HepG2 (cell line): ENCODE data around the gene NT5DC4. TPM values are rescaled to one million over a fixed set of nuclear protein-coding genes. Genes with fewer than 3 reads are reported as not detected.

Source experiments
- ATAC-seq: fragments of 200-7000 bp; cut with Tn5 transposase; 3 replicates; pipeline ENCODE4 v1.9.1; 2020; ENCODE audit warnings: mild to moderate bottlenecking, moderate library complexity
- BruUV-seq: library from RNA; stranded (reverse); fragments of 400-500 nt; replicated peaks from 2 replicates; lab custom pipeline; 2021; lab: Mats Ljungman, UMichigan
- CTCF ChIA-PET: fragments of 300-600 bp; formaldehyde crosslinking; extraction: SDS; loops from one replicate; lab custom pipeline; 2021; ENCODE audit warnings: low total read pairs, inconsistent platforms, low intra/inter-chr PET ratio; lab: Yijun Ruan, JAX
- POLR2A ChIA-PET: fragments of 350-600 bp; sonication (Branson Sonifier 250); formaldehyde crosslinking; loops from one replicate; lab custom pipeline; 2020; ENCODE audit warnings: antibody characterized with exemption, inconsistent platforms; lab: Yijun Ruan, JAX
- DNase-seq: peaks from one replicate; pipeline ENCODE4 v3.0.0-alpha.2; 2015; ENCODE audit warnings: low spot score
- FAIRE-seq: peaks from 3 replicates; lab custom pipeline; 2011; peaks lifted over from hg19 to GRCh38; lab: Jason Lieb, UNC
- H2AFZ ChIP-seq: one replicate; pipeline ENCODE4 v1.6.1; 2011; ENCODE audit warnings: low read length, inconsistent platforms
- H3K27ac ChIP-seq: fragments of 300-600 bp; 3 replicates; pipeline ENCODE4 v1.8.0; 2011; ENCODE audit warnings: mixed run types, mild to moderate bottlenecking, mixed read lengths, low read length, inconsistent platforms; ENCODE audit not compliant: insufficient read depth; ENCODE audit errors: extremely low read length
- H3K27me3 ChIP-seq, 2 experiments: fragments of 200-600 bp in 1 of 2; 2 replicates in 1 of 2; 3 replicates in 1 of 2; pipeline versions ENCODE4 v1.6.0 to v1.8.0; 2011; ENCODE audit warnings: low read length in 2 of 2, mild to moderate bottlenecking in 2 of 2, moderate library complexity in 2 of 2, inconsistent platforms in 1 of 2; ENCODE audit not compliant: insufficient read depth in 2 of 2, control insufficient read depth in 1 of 2
- H3K36me3 ChIP-seq, 2 experiments: fragments of 200-600 bp in 1 of 2; replicated peaks in 1 of 2; 2 replicates in 1 of 2; 3 replicates in 1 of 2; pipeline versions ENCODE4 v1.5.1 to v1.8.0; 2011; ENCODE audit warnings: low read length in 2 of 2, inconsistent platforms in 1 of 2; ENCODE audit not compliant: insufficient read depth in 2 of 2, control insufficient read depth in 1 of 2
- H3K4me1 ChIP-seq: 2 replicates; pipeline ENCODE4 v1.5.1; 2012; ENCODE audit warnings: low read length, inconsistent platforms; ENCODE audit not compliant: insufficient read depth
- H3K4me2 ChIP-seq: 2 replicates; pipeline ENCODE4 v1.6.0; 2011; ENCODE audit warnings: low read depth, low read length, inconsistent platforms
- H3K4me3 ChIP-seq, 3 experiments: fragments of 200-600 bp in 1 of 3; sonication (generic), shearing (Covaris generic) in 1 of 3; replicated peaks in 1 of 3; 2 replicates each; pipeline ENCODE4 v1.5.1; 2011 to 2016; ENCODE audit warnings: low read length in 3 of 3, inconsistent platforms in 2 of 3, low read depth in 2 of 3, mild to moderate bottlenecking in 2 of 3, control low read depth in 1 of 3, mixed read lengths in 1 of 3; ENCODE audit not compliant: insufficient read depth in 1 of 3
- H3K79me2 ChIP-seq: one replicate; pipeline ENCODE4 v1.6.1; 2011; ENCODE audit warnings: low read length, inconsistent platforms; ENCODE audit not compliant: insufficient read depth
- H3K9ac ChIP-seq: 2 replicates; pipeline ENCODE4 v1.6.0; 2011; ENCODE audit warnings: mild to moderate bottlenecking, low read depth, low read length, inconsistent platforms; ENCODE audit not compliant: insufficient read depth
- H3K9me3 ChIP-seq: 2 replicates; pipeline ENCODE4 v1.5.1; 2012; ENCODE audit warnings: mild to moderate bottlenecking, low read length
- H4K20me1 ChIP-seq: 2 replicates; pipeline ENCODE4 v1.6.0; 2011; ENCODE audit warnings: inconsistent platforms, mild to moderate bottlenecking, low read length, moderate library complexity; ENCODE audit not compliant: insufficient read depth
- AGO1 ChIP-seq: fragments of 200-400 bp; formaldehyde crosslinking; IDR thresholded peaks from 2 replicates; pipeline ENCODE4 v1.6.1; 2017; ENCODE audit warnings: mild to moderate bottlenecking, low read depth, low read length, moderate library complexity; ENCODE audit not compliant: poor library complexity, severe bottlenecking
- BRD4 ChIP-seq: sonication (generic); formaldehyde crosslinking; IDR thresholded peaks from 2 replicates; pipeline ENCODE4 v1.4.0; 2020; ENCODE audit warnings: missing genetic modification reagents
- KLF13 ChIP-seq: sonication (generic); formaldehyde crosslinking; IDR thresholded peaks from 2 replicates; pipeline ENCODE4 v1.4.0; 2020; ENCODE audit warnings: mild to moderate bottlenecking, missing genetic modification reagents
- MAFG ChIP-seq: sonication (generic); formaldehyde crosslinking; IDR thresholded peaks from 2 replicates; pipeline ENCODE4 v1.5.1; 2020; ENCODE audit warnings: mild to moderate bottlenecking, missing genetic modification reagents
- MAZ ChIP-seq, 2 experiments: sonication (generic) in 1 of 2; formaldehyde crosslinking in 1 of 2; IDR thresholded peaks; 2 replicates each; pipeline versions ENCODE4 v1.5.0 to v1.6.1; 2012 to 2020; ENCODE audit warnings: low read depth in 2 of 2, mild to moderate bottlenecking in 2 of 2, borderline replicate concordance in 1 of 2, improper control_type of control experiment in 1 of 2, low read length in 1 of 2, missing genetic modification reagents in 1 of 2, moderate library complexity in 1 of 2
- POLR2AphosphoS5 ChIP-seq: IDR thresholded peaks from 2 replicates; pipeline ENCODE4 v1.6.1; 2012; ENCODE audit warnings: low read depth, low read length
- WGBS: methylation state at CpG from one replicate; pipeline ENCODE4 v1.1.6; 2017; ENCODE audit warnings: low lambda C conversion rate; 5-methylcytosine and 5-hydroxymethylcytosine counted together
- in situ Hi-C: cut with HindIII; loops from 2 replicates; pipeline ENCODE4 v1.10.0; 2017; ENCODE audit warnings: low pct_unique_long_range_greater_than_20kb; ENCODE audit not compliant: extremely low pct_ligation_motif_present
- intact Hi-C: fragments of 100-400 bp; cut with micrococcal nuclease; formaldehyde crosslinking; loops from one replicate; pipeline ENCODE4 v1.10.0; 2022; ENCODE audit not compliant: unreplicated experiment
- polyA plus RNA-seq, 8 experiments: library from polyadenylated mRNA; depleted of rRNA in 3 of 8; stranded (reverse) in 7 of 8; unstranded in 1 of 8; fragments of >200 nt; fragmentation: Illumina TruSeq in 4 of 8; extraction: Trizol in 4 of 8; gene quantifications; 2 replicates each; pipeline versions ENCODE4 v1.2.1 to v1.2.3, GENCODE V29; 2011 to 2016; ENCODE audit warnings: low read depth in 4 of 8, missing spikeins in 1 of 8, mixed read lengths in 1 of 8; ENCODE audit not compliant: insufficient read depth in 1 of 8
- total RNA-seq, 5 experiments: library from RNA; depleted of rRNA; stranded (reverse); fragments of >200 nt; fragmentation: Illumina TruSeq; extraction: Trizol; gene quantifications; 2 replicates each; pipeline ENCODE4 v1.2.3, GENCODE V29; 2016; ENCODE audit warnings: low read depth in 1 of 5
- TF ChIP-seq, protein P1 (sequence below): IDR thresholded peaks from 2 replicates; pipeline ENCODE4 v1.6.1; 2016; ENCODE audit warnings: missing biosample characterization, missing genetic modification reagents, low read depth
- TF ChIP-seq, protein P2 (sequence below): conservative IDR thresholded peaks from 2 replicates; pipeline ENCODE4 v1.6.1; 2018; ENCODE audit warnings: missing genetic modification reagents

The NT5DC4 gene
- total and polyA plus RNA-seq, 2 of the 13 experiments (the other 11 are each of a cell fraction or from before 2014, with no cell fraction given): 0.04 to 4.2 TPM

DNA sequence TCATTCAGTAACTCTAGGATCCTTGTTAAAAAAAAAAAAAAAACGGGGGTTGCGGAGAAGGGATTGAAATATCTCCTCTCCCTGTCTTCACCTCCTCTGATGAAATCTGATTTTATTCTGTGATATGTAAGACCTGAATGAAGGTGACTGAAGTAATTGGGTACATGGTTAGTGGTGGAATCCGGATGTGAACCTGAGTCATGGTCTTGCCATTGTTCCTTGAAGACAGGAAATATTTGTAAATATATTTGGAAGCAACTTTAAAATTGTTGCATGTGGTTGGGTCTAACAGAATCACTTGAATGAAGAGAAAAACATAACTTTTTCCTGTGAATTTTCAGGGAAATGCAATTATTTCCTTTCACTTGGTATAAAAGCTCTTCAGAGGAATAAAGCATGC is 66.5 kb downstream of the NT5DC4 start:
- no TSS peak for BruUV-seq
- Histone ChIP-seq H3K9ac (no peak overlapping the region), H3K79me2 (no peaks in the 10 kb centered on the region), H3K4me2 (no peak overlapping the region), H3K4me1 (peaks cover 18% of the 10 kb centered on the region), H4K20me1 (no peaks in the 10 kb centered on the region), H3K27me3 (no peaks in the 10 kb centered on the region), H3K4me3 (no peak overlapping the region), H3K9me3 (no peaks in the 10 kb centered on the region), H3K36me3 (no peaks in the 10 kb centered on the region), H2AFZ (no peak overlapping the region), H3K27ac (no peak overlapping the region)
- 84% methylated on average over 3 of the region's 3 CpGs for WGBS
- TF ChIP-seq, protein P1, sequence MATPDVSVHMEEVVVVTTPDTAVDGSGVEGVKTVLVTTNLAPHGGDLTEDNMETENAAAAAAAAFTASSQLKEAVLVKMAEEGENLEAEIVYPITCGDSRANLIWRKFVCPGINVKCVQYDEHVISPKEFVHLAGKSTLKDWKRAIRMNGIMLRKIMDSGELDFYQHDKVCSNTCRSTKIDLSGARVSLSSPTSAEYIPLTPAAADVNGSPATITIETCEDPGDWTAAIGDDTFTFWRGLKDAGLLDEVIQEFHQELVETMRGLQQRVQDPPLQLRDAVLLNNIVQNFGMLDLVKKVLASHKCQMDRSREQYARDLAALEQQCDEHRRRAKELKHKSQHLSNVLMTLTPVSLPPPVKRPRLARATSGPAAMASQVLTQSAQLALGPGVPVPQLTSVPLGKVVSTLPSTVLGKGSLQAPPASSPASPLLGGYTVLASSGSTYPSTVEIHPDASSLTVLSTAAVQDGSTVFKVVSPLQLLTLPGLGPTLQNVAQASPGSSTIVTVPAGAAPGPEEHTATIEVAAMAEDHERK (CRISPR knock-in tag): no peak
- no peak for TF ChIP-seq MAFG (CRISPR knock-in tag)
- TF ChIP-seq BRD4: no peak
- no peak for TF ChIP-seq AGO1
- TF ChIP-seq, protein P2, sequence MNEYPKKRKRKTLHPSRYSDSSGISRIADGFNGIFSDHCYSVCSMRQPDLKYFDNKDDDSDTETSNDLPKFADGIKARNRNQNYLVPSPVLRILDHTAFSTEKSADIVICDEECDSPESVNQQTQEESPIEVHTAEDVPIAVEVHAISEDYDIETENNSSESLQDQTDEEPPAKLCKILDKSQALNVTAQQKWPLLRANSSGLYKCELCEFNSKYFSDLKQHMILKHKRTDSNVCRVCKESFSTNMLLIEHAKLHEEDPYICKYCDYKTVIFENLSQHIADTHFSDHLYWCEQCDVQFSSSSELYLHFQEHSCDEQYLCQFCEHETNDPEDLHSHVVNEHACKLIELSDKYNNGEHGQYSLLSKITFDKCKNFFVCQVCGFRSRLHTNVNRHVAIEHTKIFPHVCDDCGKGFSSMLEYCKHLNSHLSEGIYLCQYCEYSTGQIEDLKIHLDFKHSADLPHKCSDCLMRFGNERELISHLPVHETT: no peak
- no peak for TF ChIP-seq MAZ (IDR thresholded peaks at IDR 0.05; ENCODE audit: borderline replicate concordance, low read depth, low read length)
- TF ChIP-seq MAZ (CRISPR knock-in tag; IDR thresholded peaks at IDR 0.05; ENCODE audit: low read depth): no peak
- TF ChIP-seq KLF13: no peak
- no peak for TF ChIP-seq POLR2AphosphoS5
- ATAC-seq (no peak), FAIRE-seq (no peak), DNase-seq (no peak)
- POLR2A ChIA-PET: no interaction called here
- CTCF ChIA-PET: no interaction called here
- intact Hi-C loops (no loop called here), in situ Hi-C loops (no loop called here)
